ENCODE data around the gene TRIP13.

TRIP13 gene

GRCh38 chr5:885127-885442 is 7.6 kb upstream of the TRIP13 start:
- TF ChIP-seq, protein P1, sequence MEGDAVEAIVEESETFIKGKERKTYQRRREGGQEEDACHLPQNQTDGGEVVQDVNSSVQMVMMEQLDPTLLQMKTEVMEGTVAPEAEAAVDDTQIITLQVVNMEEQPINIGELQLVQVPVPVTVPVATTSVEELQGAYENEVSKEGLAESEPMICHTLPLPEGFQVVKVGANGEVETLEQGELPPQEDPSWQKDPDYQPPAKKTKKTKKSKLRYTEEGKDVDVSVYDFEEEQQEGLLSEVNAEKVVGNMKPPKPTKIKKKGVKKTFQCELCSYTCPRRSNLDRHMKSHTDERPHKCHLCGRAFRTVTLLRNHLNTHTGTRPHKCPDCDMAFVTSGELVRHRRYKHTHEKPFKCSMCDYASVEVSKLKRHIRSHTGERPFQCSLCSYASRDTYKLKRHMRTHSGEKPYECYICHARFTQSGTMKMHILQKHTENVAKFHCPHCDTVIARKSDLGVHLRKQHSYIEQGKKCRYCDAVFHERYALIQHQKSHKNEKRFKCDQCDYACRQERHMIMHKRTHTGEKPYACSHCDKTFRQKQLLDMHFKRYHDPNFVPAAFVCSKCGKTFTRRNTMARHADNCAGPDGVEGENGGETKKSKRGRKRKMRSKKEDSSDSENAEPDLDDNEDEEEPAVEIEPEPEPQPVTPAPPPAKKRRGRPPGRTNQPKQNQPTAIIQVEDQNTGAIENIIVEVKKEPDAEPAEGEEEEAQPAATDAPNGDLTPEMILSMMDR (IDR thresholded peaks at IDR 0.05; ENCODE audit: low read depth, low read length, missing control alignments): no peak
- H3K27me3 ChIP-seq (replicated peaks): no peaks in the 10 kb centered on the region
- H3K36me3 ChIP-seq (replicated peaks): peaks cover 82% of the 10 kb centered on the region
- DNase-seq: no peak
- H3K27ac ChIP-seq: no peak overlapping the region
- in situ Hi-C loops (cut with HindIII; ENCODE audit: low pct_ligation_motif_present, low sequenced_read_pairs): no loop called here
- no peak overlapping the region for H3K4me3 ChIP-seq (ENCODE audit: low read depth, low read length)

GRCh38 chr5:885529-885928 is 7.2 kb upstream of the TRIP13 start:
- Histone ChIP-seq H3K36me3 (replicated peaks) (peaks cover 85% of the 10 kb centered on the region), H3K27ac (no peak overlapping the region)

GRCh38 chr5:886036-886435 is 6.6 kb upstream of the TRIP13 start:
- no peak overlapping the region for H3K4me3 ChIP-seq (ENCODE audit: low read depth, low read length)
- TF ChIP-seq, protein P1 (IDR thresholded peaks at IDR 0.05; ENCODE audit: low read depth, low read length, missing control alignments): no peak
- H3K27me3 ChIP-seq (replicated peaks): no peaks in the 10 kb centered on the region
- no peak overlapping the region for H3K27ac ChIP-seq
- H3K36me3 ChIP-seq (replicated peaks): peaks cover 85% of the 10 kb centered on the region
- in situ Hi-C loops (cut with HindIII; ENCODE audit: low pct_ligation_motif_present, low sequenced_read_pairs): no loop called here
- DNase-seq: no peak

More at GRCh38 chr5:885529-885928, 7.2 kb upstream of the TRIP13 start:
- TF ChIP-seq, protein P1 (IDR thresholded peaks at IDR 0.05; ENCODE audit: low read depth, low read length, missing control alignments): no peak
- no peak for DNase-seq
- in situ Hi-C loops (cut with HindIII; ENCODE audit: low pct_ligation_motif_present, low sequenced_read_pairs): no loop called here
- H3K27me3 ChIP-seq (replicated peaks): no peaks in the 10 kb centered on the region
- H3K4me3 ChIP-seq (ENCODE audit: low read depth, low read length): no peak overlapping the region

DNA sequence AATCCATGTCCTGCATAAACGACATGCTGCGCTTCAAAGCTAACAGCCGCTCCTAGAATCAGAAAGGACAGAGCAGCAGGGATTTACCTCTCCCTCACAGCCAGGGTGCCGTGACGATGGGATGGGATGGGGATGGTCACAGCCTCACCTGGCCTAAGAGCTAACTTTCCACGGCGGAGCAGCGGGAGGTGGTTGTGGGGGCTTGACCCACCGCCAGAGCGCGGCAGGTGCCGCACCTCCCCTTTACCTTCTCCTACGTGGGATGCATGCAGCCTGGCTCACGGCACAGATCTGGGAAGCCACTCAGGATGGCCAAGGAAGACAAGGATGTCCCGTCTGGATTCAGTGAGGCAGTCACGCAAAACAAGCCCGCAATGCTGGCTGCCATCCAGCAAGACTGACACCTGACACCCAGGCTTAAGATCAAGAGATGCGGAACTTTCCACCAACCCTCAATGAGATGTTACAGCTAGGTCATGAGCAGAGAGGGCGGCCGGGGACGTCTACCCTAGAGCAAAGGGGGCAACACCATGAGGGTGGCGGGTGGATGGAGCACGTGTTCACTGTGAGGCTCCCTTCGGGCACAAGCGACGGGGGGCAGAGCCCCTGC is 5.9 kb upstream of the TRIP13 start:
- H3K27me3 ChIP-seq (replicated peaks): no peaks in the 10 kb centered on the region

GRCh38 chr5:887947-888637 is 4.6 kb upstream of the TRIP13 start:
- Histone ChIP-seq H3K4me3 (ENCODE audit: low read depth, low read length) (no peak overlapping the region), H3K27me3 (replicated peaks) (no peaks in the 10 kb centered on the region), H3K36me3 (replicated peaks) (peaks cover 73% of the 10 kb centered on the region), H3K27ac (no peak overlapping the region)
- TF ChIP-seq, protein P1 (IDR thresholded peaks at IDR 0.05; ENCODE audit: low read depth, low read length, missing control alignments): no peak
- in situ Hi-C loops (cut with HindIII; ENCODE audit: low pct_ligation_motif_present, low sequenced_read_pairs): no loop called here
- DNase-seq: no peak

More for the DNA sequence above, 5.9 kb upstream of the TRIP13 start:
- TF ChIP-seq, protein P1 (IDR thresholded peaks at IDR 0.05; ENCODE audit: low read depth, low read length, missing control alignments): no peak
- no peak overlapping the region for H3K27ac ChIP-seq
- in situ Hi-C loops (cut with HindIII; ENCODE audit: low pct_ligation_motif_present, low sequenced_read_pairs): no loop called here
- DNase-seq: no peak
- no peak overlapping the region for H3K4me3 ChIP-seq (ENCODE audit: low read depth, low read length)
- peaks cover 81% of the 10 kb centered on the region for H3K36me3 ChIP-seq (replicated peaks)

All from brain microvascular endothelial cell (primary cell).